ENCODE results near the gene ADAMTSL2.

DNA sequence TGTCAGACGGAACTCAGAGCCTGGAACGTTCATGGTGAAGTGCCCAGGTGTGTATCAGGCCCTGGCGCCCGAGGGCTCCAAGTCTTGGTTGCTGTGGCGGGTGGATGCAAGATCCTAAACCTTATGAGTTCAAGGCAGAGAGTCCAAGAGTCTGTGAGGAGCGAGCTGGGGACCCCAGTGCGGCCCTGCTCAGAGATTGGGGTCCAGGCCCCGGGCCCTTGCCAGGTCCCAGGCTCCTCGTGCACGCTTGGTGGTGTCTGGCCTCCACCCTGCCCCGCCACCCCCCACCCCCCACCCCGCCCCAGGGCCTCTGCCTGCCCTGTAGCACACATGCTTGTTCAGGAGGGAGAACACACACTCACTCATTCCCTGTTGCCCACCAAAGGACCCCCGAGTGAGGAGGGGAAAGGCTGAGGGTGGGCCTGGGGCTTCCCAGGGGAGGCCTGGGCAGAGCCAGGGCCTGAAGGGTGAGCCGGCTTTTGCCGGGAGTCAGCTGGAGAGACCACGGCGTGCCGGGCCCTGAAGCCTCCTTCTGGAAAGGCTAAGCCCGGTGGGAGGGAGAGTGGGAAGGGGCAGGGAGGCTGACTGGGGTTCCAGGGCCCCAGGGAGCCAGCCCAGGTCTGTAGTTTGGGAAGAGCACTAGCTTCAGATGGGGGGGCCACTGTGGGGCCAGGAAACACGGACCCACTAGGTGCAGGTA, 37.5 kb downstream of the ADAMTSL2 start:
- TF ChIP-seq CTCF (IDR thresholded peaks at IDR 0.05), result no peak
- TF ChIP-seq POLR2AphosphoS5 (IDR thresholded peaks at IDR 0.05; ENCODE audit: low read depth, low read length), result no peak
- TF ChIP-seq YY1 (IDR thresholded peaks at IDR 0.05; ENCODE audit: low read depth), result no peak
- TF ChIP-seq EZH2phosphoT487 (IDR thresholded peaks at IDR 0.05; ENCODE audit: borderline replicate concordance, low read depth), result no peak
- no peak for TF ChIP-seq FOXM1 (IDR thresholded peaks at IDR 0.05; ENCODE audit: low read depth)
- TF ChIP-seq REST (IDR thresholded peaks at IDR 0.05; ENCODE audit: low read depth, low read length), result no peak
- TF ChIP-seq IRF3 (IDR thresholded peaks at IDR 0.05; ENCODE audit: low read depth, low read length), result no peak

Data from SK-N-SH (cell line).